Fibroblast of skin of right quadriceps (primary cell): ENCODE results near the gene UGT2B17.
"Not testable (repeated sequence)": the region's sequence is repeated elsewhere in the genome, so short reads cannot be mapped to it uniquely, and the experiment has no call there.

Experiments used
- DNase-seq: peaks from one replicate; pipeline ENCODE4 v3.0.0-alpha.2; 2013

The UGT2B17 gene

GRCh38 chr4:68576272-68577125 lies at the start of gene UGT2B17:
TSS of gene UGT2B17 (minus strand) at chr4:68576322. CDS start at chr4:68568484, 7,838 bp downstream.
- no peak for DNase-seq

GRCh38 chr4:68622731-68623130 lies 46.6 kb upstream of the UGT2B17 start:
- DNase-seq, result not testable (repeated sequence)

- no peak for DNase-seq
Measured at GRCh38 chr4:68617003-68617698, 41.0 kb upstream of the UGT2B17 start.

- DNase-seq, result no peak
Measured at GRCh38 chr4:68615699-68616422, 39.7 kb upstream of the UGT2B17 start.

- no peak for DNase-seq
Measured at GRCh38 chr4:68613752-68614151, 37.6 kb upstream of the UGT2B17 start.

GRCh38 chr4:68606240-68606639 lies 30.1 kb upstream of the UGT2B17 start:
- DNase-seq, result no peak

- DNase-seq, result no peak
Measured at GRCh38 chr4:68599150-68599549, 23.0 kb upstream of the UGT2B17 start.

- no peak for DNase-seq
Measured at GRCh38 chr4:68597482-68597881, 21.4 kb upstream of the UGT2B17 start.

GRCh38 chr4:68594678-68595077 lies 18.6 kb upstream of the UGT2B17 start:
- DNase-seq, result no peak

- no peak for DNase-seq
Measured at GRCh38 chr4:68593112-68593511, 17.0 kb upstream of the UGT2B17 start.

- DNase-seq, result no peak
Measured at GRCh38 chr4:68592673-68593072, 16.6 kb upstream of the UGT2B17 start.

- DNase-seq, result no peak
Measured at GRCh38 chr4:68591204-68591603, 15.1 kb upstream of the UGT2B17 start.

- no peak for DNase-seq
Measured at GRCh38 chr4:68589790-68590189, 13.7 kb upstream of the UGT2B17 start.

- DNase-seq, result no peak
Measured at GRCh38 chr4:68582339-68582717, 6.2 kb upstream of the UGT2B17 start.

GRCh38 chr4:68581383-68582338 lies 5.5 kb upstream of the UGT2B17 start:
- DNase-seq, result no peak

- no peak for DNase-seq
Measured at GRCh38 chr4:68577590-68577989, 1.5 kb upstream of the UGT2B17 start.

- not testable (repeated sequence) for DNase-seq
Measured at GRCh38 chr4:68575636-68576035, 486 bp downstream of the UGT2B17 start.

- no peak for DNase-seq
Measured at GRCh38 chr4:68575081-68575480, 1.0 kb downstream of the UGT2B17 start.

GRCh38 chr4:68572653-68573170 lies 3.4 kb downstream of the UGT2B17 start:
- DNase-seq, result no peak

GRCh38 chr4:68570122-68570507 lies 6.0 kb downstream of the UGT2B17 start:
- DNase-seq, result no peak

- DNase-seq, result no peak
Measured at GRCh38 chr4:68569466-68570121, 6.5 kb downstream of the UGT2B17 start.

GRCh38 chr4:68569036-68569435 lies 7.1 kb downstream of the UGT2B17 start:
- not testable (repeated sequence) for DNase-seq
